GM12865 (cell line): Measurements from ENCODE around the gene FHIT.

Experiments used
- DNase-seq: peaks from one replicate; pipeline ENCODE4 v3.0.0; 2010; ENCODE audit warnings: low read depth
- H3K4me3 ChIP-seq: 2 replicates; pipeline ENCODE4 v1.5.1; 2011; ENCODE audit warnings: mild to moderate bottlenecking, low read depth, low read length, control low read depth
- TF ChIP-seq, protein P1 (sequence below): IDR thresholded peaks from 2 replicates; pipeline ENCODE4 v1.5.1; 2011; ENCODE audit warnings: low read length, control low read depth, low read depth, inconsistent platforms; ENCODE audit not compliant: insufficient read depth; ENCODE audit errors: missing control alignments

Gene FHIT

DNA sequence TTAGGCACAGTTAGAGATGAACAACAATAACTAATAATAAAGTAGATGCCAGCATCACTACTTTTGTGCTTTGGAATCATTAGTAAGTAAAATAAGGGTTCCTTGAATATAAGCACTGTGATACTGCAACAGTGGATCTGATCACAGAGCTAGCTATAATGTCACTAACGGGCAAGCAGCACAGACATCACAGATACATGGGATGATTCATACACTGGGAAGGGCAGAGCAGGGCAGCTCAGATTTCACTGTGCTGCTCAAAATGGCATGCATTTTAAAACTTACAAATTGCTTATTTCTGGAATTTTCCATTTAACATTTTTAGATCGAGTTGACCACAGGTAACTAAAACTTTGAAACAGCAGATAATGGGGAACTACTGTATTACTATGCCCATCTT lies 476.6 kb downstream of the FHIT start:
- TF ChIP-seq, protein P1, sequence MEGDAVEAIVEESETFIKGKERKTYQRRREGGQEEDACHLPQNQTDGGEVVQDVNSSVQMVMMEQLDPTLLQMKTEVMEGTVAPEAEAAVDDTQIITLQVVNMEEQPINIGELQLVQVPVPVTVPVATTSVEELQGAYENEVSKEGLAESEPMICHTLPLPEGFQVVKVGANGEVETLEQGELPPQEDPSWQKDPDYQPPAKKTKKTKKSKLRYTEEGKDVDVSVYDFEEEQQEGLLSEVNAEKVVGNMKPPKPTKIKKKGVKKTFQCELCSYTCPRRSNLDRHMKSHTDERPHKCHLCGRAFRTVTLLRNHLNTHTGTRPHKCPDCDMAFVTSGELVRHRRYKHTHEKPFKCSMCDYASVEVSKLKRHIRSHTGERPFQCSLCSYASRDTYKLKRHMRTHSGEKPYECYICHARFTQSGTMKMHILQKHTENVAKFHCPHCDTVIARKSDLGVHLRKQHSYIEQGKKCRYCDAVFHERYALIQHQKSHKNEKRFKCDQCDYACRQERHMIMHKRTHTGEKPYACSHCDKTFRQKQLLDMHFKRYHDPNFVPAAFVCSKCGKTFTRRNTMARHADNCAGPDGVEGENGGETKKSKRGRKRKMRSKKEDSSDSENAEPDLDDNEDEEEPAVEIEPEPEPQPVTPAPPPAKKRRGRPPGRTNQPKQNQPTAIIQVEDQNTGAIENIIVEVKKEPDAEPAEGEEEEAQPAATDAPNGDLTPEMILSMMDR, result no peak
- H3K4me3 ChIP-seq, result no peak overlapping the region
- no peak for DNase-seq

DNA sequence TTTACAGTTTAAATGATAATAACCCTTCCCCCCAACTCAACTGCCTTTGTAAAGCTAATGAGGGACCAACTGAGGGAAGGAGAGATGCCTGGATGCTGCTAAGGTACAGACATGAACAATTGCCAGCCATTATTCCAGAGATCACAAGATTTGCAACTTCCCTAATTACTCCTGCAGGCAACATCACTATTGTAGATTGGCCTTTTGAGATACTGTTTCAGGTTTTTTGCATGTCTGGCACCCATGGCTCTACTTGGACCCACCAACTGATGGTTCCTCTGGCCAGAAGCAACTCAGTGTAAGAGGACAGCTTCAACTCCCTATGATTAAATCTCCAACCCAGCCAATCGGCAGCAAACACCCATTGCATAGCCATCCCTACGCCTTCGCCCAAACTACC lies 478.7 kb downstream of the FHIT start:
- TF ChIP-seq, protein P1, result no peak
- DNase-seq, result no peak
- H3K4me3 ChIP-seq, result no peak overlapping the region

DNA sequence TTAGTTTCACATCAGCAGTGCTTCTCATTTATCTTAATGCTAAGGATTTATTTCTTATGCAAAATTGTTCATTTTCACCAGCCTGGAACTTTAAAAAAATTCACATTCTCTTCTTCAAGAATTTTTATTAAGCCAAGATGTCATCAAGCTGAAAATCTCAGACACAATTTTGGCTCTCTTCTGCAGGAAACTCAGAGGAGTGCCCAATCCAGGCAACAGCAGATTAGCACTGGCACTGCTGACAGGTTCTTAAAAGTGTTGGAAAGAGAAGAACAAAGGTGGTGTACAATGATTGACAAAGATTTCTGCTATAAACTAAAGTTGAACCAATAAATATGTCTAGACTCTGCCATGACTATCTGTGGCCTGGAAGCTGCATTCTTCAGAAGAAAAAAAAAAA lies 479.5 kb downstream of the FHIT start:
- H3K4me3 ChIP-seq, result no peak overlapping the region
- DNase-seq, result no peak
- TF ChIP-seq, protein P1, result no peak

DNA sequence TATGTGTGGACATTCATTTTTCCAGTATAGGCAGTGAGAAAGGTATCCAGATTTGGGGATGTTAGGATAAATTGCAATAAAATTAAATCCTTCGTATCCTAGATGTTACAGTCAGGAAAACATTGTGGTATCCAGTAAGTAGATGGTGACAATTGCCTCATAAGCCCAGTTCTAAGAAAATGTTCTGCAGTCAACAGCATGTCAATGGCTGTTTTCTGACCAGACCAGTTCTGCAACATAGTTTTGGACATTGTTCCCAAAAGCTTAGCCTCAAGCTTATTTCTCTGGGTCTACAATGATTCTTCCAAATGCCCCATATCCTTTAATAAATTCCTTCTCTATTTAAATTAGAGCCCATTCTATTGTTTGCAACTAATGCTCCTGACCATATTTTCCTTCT lies 480.7 kb downstream of the FHIT start:
- TF ChIP-seq, protein P1, result no peak
- no peak for DNase-seq
- no peak overlapping the region for H3K4me3 ChIP-seq

DNA sequence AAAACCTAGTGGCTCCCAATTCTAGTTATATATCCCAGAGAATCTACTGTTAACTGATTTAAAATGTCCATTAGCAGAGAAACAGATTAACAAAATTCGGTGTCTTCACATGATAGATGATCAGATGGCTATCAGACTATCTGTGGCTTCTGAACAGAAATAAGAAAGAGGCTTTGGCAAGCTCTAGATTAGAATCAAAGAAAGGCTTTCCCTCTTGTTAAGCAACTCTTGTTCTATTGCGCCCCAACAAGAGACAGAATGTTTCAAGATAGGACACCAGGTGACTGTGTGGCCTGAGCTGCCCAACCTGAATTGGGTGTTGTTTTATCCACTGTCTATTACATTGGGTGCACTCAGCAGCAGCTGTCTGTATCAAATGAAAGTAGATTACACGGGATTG lies 483.7 kb downstream of the FHIT start:
- TF ChIP-seq, protein P1, result no peak
- H3K4me3 ChIP-seq, result no peak overlapping the region
- no peak for DNase-seq

DNA sequence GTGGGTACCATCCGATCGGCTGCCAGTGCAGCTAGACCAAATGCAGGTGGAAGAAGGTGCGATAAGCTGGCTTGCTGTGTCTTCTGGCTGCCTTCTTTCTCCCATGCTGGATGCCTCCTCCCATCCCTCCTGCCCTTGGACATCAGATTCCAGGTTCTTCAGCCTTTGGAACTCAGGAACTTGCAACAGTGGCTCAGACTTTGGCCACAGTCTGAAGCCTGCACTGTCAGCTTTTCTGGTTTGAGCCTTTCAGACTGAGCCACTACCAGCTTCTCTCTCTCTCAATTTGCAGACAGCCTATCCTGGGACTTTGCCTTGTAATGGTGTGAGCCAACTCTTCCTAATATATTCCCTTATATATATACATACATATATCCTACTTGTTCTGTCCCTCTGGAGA lies 485.5 kb downstream of the FHIT start:
- DNase-seq, result no peak
- TF ChIP-seq, protein P1, result no peak
- H3K4me3 ChIP-seq, result no peak overlapping the region

DNA sequence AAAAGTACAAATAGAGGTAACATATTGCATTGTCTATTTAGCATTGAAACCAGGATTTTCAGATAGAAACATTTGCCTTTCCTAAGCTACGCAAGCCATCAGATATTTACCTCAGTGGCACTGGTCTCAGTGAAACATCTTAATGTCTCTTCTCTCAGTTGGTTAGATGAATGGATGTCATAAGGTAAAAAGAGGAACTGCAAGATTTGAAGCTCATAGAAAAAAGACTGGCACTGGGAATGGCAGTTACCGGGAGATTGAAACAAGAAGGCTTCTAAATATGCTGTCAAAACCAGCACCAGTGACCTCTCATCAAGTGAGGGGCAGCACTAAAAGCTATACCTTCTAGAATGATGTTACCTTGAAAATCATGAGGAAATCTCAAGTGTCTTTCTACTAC lies 486.4 kb downstream of the FHIT start:
- TF ChIP-seq, protein P1, result no peak
- no peak for DNase-seq
- H3K4me3 ChIP-seq, result no peak overlapping the region
